GM19099 (cell line): Measurements from ENCODE around the gene SLC39A3.

Source experiments
- POLR2A ChIP-seq: IDR thresholded peaks from 3 replicates; pipeline ENCODE4 v1.6.1; 2011; ENCODE audit warnings: low read depth; ENCODE audit not compliant: insufficient read length; ENCODE audit errors: extremely low read depth

The SLC39A3 gene

GRCh38 chr19:2759362-2759761, 19.5 kb upstream of the SLC39A3 start:
- no peak for TF ChIP-seq POLR2A

GRCh38 chr19:2758601-2759313, 18.9 kb upstream of the SLC39A3 start:
- no peak for TF ChIP-seq POLR2A

GRCh38 chr19:2756921-2757881, 17.4 kb upstream of the SLC39A3 start:
- no peak for TF ChIP-seq POLR2A

- TF ChIP-seq POLR2A: no peak
Measured at GRCh38 chr19:2756477-2756876, 16.7 kb upstream of the SLC39A3 start.

- no peak for TF ChIP-seq POLR2A
Measured at GRCh38 chr19:2755811-2756210, 16.0 kb upstream of the SLC39A3 start.

GRCh38 chr19:2755448-2755705, 15.6 kb upstream of the SLC39A3 start:
- TF ChIP-seq POLR2A: no peak

- TF ChIP-seq POLR2A: no peak
Measured at GRCh38 chr19:2754659-2755447, 15.0 kb upstream of the SLC39A3 start.

- no peak for TF ChIP-seq POLR2A
Measured at GRCh38 chr19:2751438-2751830, 11.6 kb upstream of the SLC39A3 start.

- TF ChIP-seq POLR2A: no peak
Measured at GRCh38 chr19:2750808-2751437, 11.1 kb upstream of the SLC39A3 start.

GRCh38 chr19:2747349-2747748, 7.5 kb upstream of the SLC39A3 start:
- no peak for TF ChIP-seq POLR2A

GRCh38 chr19:2744113-2744512, 4.3 kb upstream of the SLC39A3 start:
- TF ChIP-seq POLR2A: no peak

GRCh38 chr19:2743099-2743498, 3.3 kb upstream of the SLC39A3 start:
- no peak for TF ChIP-seq POLR2A

GRCh38 chr19:2740314-2740656, 468 bp upstream of the SLC39A3 start:
- no peak for TF ChIP-seq POLR2A

GRCh38 chr19:2736550-2737190, 3.1 kb downstream of the SLC39A3 start:
- no peak for TF ChIP-seq POLR2A

- no peak for TF ChIP-seq POLR2A
Measured at GRCh38 chr19:2735374-2735773, 4.4 kb downstream of the SLC39A3 start.

- TF ChIP-seq POLR2A: no peak
Measured at GRCh38 chr19:2734589-2735288, 5.1 kb downstream of the SLC39A3 start.
